ENCODE data around the gene RSPO4.

GRCh38 chr20:972256-972655 lies 29.9 kb downstream of the RSPO4 start:
- TF ChIP-seq CTCF (IDR thresholded peaks at IDR 0.05; ENCODE audit: insufficient read depth, low read depth, low read length) = no peak
- TF ChIP-seq EZH2 (IDR thresholded peaks at IDR 0.05; ENCODE audit: insufficient read depth, low read length) = no peak
